Body of pancreas (tissue), 4 donors: ENCODE results near the gene SRPK2. TPM values are rescaled to one million over a fixed set of nuclear protein-coding genes. Genes with fewer than 3 reads are reported as not detected.

Source experiments
- ATAC-seq: fragments of 150-250 bp; one replicate; pipeline ENCODE4 v1.9.1; 2016
- DNase-seq, 4 donors: peaks; one replicate each; pipeline ENCODE4 v3.0.0-alpha.2; 2019
- H3K27ac ChIP-seq, 4 donors: fragments of 200-600 bp; sonication (generic); 1 replicate in 3 of 4; 2 replicates in 1 of 4; pipeline versions ENCODE4 v1.5.1 to v1.6.1; 2016 to 2019; ENCODE audit warnings: mild to moderate bottlenecking in 1 of 4, mixed read lengths in 1 of 4, moderate library complexity in 1 of 4
- H3K27me3 ChIP-seq, 2 donors: fragments of 200-600 bp; sonication (generic); one replicate each; pipeline ENCODE4 v1.6.0; 2016; ENCODE audit warnings: mild to moderate bottlenecking in 1 of 2
- H3K36me3 ChIP-seq, 2 donors: fragments of 200-600 bp; sonication (generic); replicated peaks in 1 of 2; 2 replicates each; pipeline ENCODE4 v1.5.1; 2016; ENCODE audit warnings: low read depth in 2 of 2; ENCODE audit not compliant: insufficient read depth in 1 of 2
- H3K4me1 ChIP-seq: fragments of 200-600 bp; sonication (generic); one replicate; pipeline ENCODE4 v1.6.0; 2016
- H3K4me3 ChIP-seq, 2 donors: fragments of 200-600 bp; sonication (generic); 1 replicate in 1 of 2; 2 replicates in 1 of 2; pipeline ENCODE4 v1.5.1; 2016 to 2019
- H3K9me3 ChIP-seq, 3 donors: fragments of 200-600 bp; sonication (generic); 1 replicate in 2 of 3; 2 replicates in 1 of 3; pipeline ENCODE4 v1.5.1; 2016
- CTCF ChIP-seq, 7 experiments: fragments of 450-650 bp in 4 of 7; fragments of 200-600 bp in 3 of 7; sonication (generic) in 3 of 7; IDR thresholded peaks; one replicate each; pipeline ENCODE4 v1.5.1; 2016 to 2019; ENCODE audit warnings: antibody characterized with exemption in 7 of 7
- POLR2A ChIP-seq, 3 donors: fragments of 450-650 bp; IDR thresholded peaks; one replicate each; pipeline ENCODE4 v1.6.1; 2016; ENCODE audit warnings: antibody characterized with exemption in 3 of 3, mild to moderate bottlenecking in 2 of 3
- WGBS, 2 donors: methylation state at CpG; one replicate each; pipeline ENCODE4 v1.1.5; 2017; 5-methylcytosine and 5-hydroxymethylcytosine counted together
- intact Hi-C: fragments of 100-400 bp; cut with DNase I; formaldehyde crosslinking; loops from one replicate; pipeline ENCODE4 v1.15.1; 2023
- total RNA-seq, 2 donors: library from RNA; depleted of rRNA; stranded (reverse); fragments of >200 nt; gene quantifications; one replicate each; pipeline ENCODE4 v1.1.0, GENCODE V29; 2016

Gene SRPK2
- total RNA-seq, 2 donors from 2014 or later: 23.4 to 31.1 TPM

GRCh38 chr7:105376908-105377533 lies 11.7 kb downstream of the SRPK2 start:
- no peaks in the 10 kb centered on the region for H3K9me3 ChIP-seq
- no peaks in the 10 kb centered on the region for H3K36me3 ChIP-seq
- ATAC-seq: no peak
- TF ChIP-seq POLR2A (IDR thresholded peaks at IDR 0.05): no peak
- no peak for TF ChIP-seq CTCF (IDR thresholded peaks at IDR 0.05)
- no peaks in the 10 kb centered on the region for H3K27me3 ChIP-seq
- peaks cover 18% of the 10 kb centered on the region for H3K4me1 ChIP-seq
- H3K27ac ChIP-seq: no peak overlapping the region
- no peak overlapping the region for H3K4me3 ChIP-seq
- 66 to 91% methylated on average over 4 of the region's 4 CpGs for WGBS, 2 donors
- intact Hi-C loops: no loop called here
- DNase-seq: no peak

GRCh38 chr7:105369944-105370343 lies 18.8 kb downstream of the SRPK2 start:
- no peaks in the 10 kb centered on the region for H3K9me3 ChIP-seq
- TF ChIP-seq CTCF (IDR thresholded peaks at IDR 0.05) (no peak), POLR2A (IDR thresholded peaks at IDR 0.05) (no peak)
- DNase-seq: no peak
- WGBS, 2 donors: 63 to 70% methylated on average over 3 of the region's 3 CpGs
- H3K27ac ChIP-seq: no peak overlapping the region
- intact Hi-C loops: no loop called here
- no peak for ATAC-seq
- H3K4me3 ChIP-seq: no peak overlapping the region
- no peaks in the 10 kb centered on the region for H3K27me3 ChIP-seq
- H3K36me3 ChIP-seq: no peaks in the 10 kb centered on the region
- peaks cover 31% of the 10 kb centered on the region for H3K4me1 ChIP-seq

- intact Hi-C loops: no loop called here
- Histone ChIP-seq H3K4me1 (peaks cover 30% of the 10 kb centered on the region), H3K27me3 (no peaks in the 10 kb centered on the region), H3K4me3 (no peak overlapping the region), H3K27ac (no peak overlapping the region), H3K9me3 (no peaks in the 10 kb centered on the region), H3K36me3 (no peaks in the 10 kb centered on the region)
- no peak for ATAC-seq
- TF ChIP-seq CTCF (IDR thresholded peaks at IDR 0.05) (no peak), POLR2A (IDR thresholded peaks at IDR 0.05) (no peak)
- 49 to 51% methylated on average over 2 of the region's 2 CpGs for WGBS, 2 donors
- DNase-seq: no peak
These were observed 21.3 kb downstream of the SRPK2 start for GRCh38 chr7:105367458-105367857.

GRCh38 chr7:105365541-105366534 lies 22.9 kb downstream of the SRPK2 start:
- 93 to 95% methylated on average over 25 of the region's 25 CpGs for WGBS, 2 donors
- no peak overlapping the region for H3K27ac ChIP-seq
- DNase-seq (no peak), ATAC-seq (no peak)
- H3K36me3 ChIP-seq: no peaks in the 10 kb centered on the region
- H3K4me1 ChIP-seq: peaks cover 30% of the 10 kb centered on the region
- H3K4me3 ChIP-seq: no peak overlapping the region
- TF ChIP-seq CTCF (IDR thresholded peaks at IDR 0.05) (no peak), POLR2A (IDR thresholded peaks at IDR 0.05) (no peak)
- intact Hi-C loops: no loop called here
- H3K27me3 ChIP-seq: no peaks in the 10 kb centered on the region
- no peaks in the 10 kb centered on the region for H3K9me3 ChIP-seq
